ENCODE results near the gene ST8SIA4. TPM values are rescaled to one million over a fixed set of nuclear protein-coding genes. Genes with fewer than 3 reads are reported as not detected.

ST8SIA4 gene
- total and polyA plus RNA-seq, 2 experiments from 2014 or later: 3.1 to 6.0 TPM

GRCh38 chr5:100818340-100818739 is 84.7 kb downstream of the ST8SIA4 start:
- no peaks in the 10 kb centered on the region for H3K9me3 ChIP-seq (ENCODE audit: low read depth)
- H3K36me3 ChIP-seq (replicated peaks; ENCODE audit: insufficient read depth, low read depth): no peaks in the 10 kb centered on the region
- no peak for DNase-seq (ENCODE audit: low spot score)
- H3K27ac ChIP-seq: no peak overlapping the region
- no peaks in the 10 kb centered on the region for H3K9me2 ChIP-seq (replicated peaks; ENCODE audit: insufficient read depth)
- TF ChIP-seq, protein P1, sequence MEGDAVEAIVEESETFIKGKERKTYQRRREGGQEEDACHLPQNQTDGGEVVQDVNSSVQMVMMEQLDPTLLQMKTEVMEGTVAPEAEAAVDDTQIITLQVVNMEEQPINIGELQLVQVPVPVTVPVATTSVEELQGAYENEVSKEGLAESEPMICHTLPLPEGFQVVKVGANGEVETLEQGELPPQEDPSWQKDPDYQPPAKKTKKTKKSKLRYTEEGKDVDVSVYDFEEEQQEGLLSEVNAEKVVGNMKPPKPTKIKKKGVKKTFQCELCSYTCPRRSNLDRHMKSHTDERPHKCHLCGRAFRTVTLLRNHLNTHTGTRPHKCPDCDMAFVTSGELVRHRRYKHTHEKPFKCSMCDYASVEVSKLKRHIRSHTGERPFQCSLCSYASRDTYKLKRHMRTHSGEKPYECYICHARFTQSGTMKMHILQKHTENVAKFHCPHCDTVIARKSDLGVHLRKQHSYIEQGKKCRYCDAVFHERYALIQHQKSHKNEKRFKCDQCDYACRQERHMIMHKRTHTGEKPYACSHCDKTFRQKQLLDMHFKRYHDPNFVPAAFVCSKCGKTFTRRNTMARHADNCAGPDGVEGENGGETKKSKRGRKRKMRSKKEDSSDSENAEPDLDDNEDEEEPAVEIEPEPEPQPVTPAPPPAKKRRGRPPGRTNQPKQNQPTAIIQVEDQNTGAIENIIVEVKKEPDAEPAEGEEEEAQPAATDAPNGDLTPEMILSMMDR (IDR thresholded peaks at IDR 0.05; ENCODE audit: poor library complexity): no peak
- no peak for TF ChIP-seq EZH2 (IDR thresholded peaks at IDR 0.05; ENCODE audit: borderline replicate concordance)
- no peak for TF ChIP-seq EZH2phosphoT487 (IDR thresholded peaks at IDR 0.05; ENCODE audit: low read depth, severe bottlenecking, unreplicated experiment)
- H3K4me2 ChIP-seq: no peak overlapping the region
- no peaks in the 10 kb centered on the region for H3K27me3 ChIP-seq
- H4K20me1 ChIP-seq (ENCODE audit: insufficient read depth, poor library complexity, severe bottlenecking): no peaks in the 10 kb centered on the region
- no peak overlapping the region for H3K4me3 ChIP-seq
- peaks cover 9% of the 10 kb centered on the region for H3K4me1 ChIP-seq (ENCODE audit: insufficient read depth)
- H3K79me2 ChIP-seq: no peaks in the 10 kb centered on the region
- no peak overlapping the region for H2AFZ ChIP-seq

DNA sequence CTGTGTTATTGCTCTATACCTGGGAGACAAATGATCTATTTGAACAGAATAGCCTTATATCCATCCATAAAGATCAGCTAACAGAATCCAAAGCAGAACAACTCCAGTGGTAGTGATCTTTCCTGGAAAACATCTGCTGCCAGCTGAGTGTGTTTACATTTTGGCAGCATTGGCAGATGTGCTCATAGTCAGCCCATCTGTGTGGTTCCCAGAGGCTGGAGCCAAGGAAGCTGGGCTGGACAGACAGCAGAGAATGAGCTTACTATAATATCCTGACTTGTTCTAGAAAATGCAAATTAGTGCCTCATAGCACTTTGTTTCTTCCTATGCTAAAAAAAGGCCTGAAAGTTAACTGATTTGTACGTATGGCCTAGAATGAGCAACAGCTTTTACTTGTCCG is 99.7 kb downstream of the ST8SIA4 start:
- Histone ChIP-seq H3K4me3 (no peak overlapping the region), H3K4me2 (no peak overlapping the region), H3K79me2 (no peaks in the 10 kb centered on the region), H3K9me3 (ENCODE audit: low read depth) (no peaks in the 10 kb centered on the region), H3K36me3 (replicated peaks; ENCODE audit: insufficient read depth, low read depth) (no peaks in the 10 kb centered on the region), H3K4me1 (ENCODE audit: insufficient read depth) (no peaks in the 10 kb centered on the region), H2AFZ (no peak overlapping the region), H3K27ac (no peak overlapping the region), H4K20me1 (ENCODE audit: insufficient read depth, poor library complexity, severe bottlenecking) (no peaks in the 10 kb centered on the region), H3K27me3 (no peaks in the 10 kb centered on the region), H3K9me2 (replicated peaks; ENCODE audit: insufficient read depth) (no peaks in the 10 kb centered on the region)
- peak; percentile 11 for DNase-seq (ENCODE audit: low spot score)
- TF ChIP-seq EZH2 (IDR thresholded peaks at IDR 0.05; ENCODE audit: borderline replicate concordance) (no peak), EZH2phosphoT487 (IDR thresholded peaks at IDR 0.05; ENCODE audit: low read depth, severe bottlenecking, unreplicated experiment) (no peak)
- TF ChIP-seq, protein P1 (IDR thresholded peaks at IDR 0.05; ENCODE audit: poor library complexity): no peak
- 79% methylated on average over 2 of the region's 2 CpGs for WGBS (ENCODE audit: low lambda C conversion rate, missing lambda C conversion rate)

DNA sequence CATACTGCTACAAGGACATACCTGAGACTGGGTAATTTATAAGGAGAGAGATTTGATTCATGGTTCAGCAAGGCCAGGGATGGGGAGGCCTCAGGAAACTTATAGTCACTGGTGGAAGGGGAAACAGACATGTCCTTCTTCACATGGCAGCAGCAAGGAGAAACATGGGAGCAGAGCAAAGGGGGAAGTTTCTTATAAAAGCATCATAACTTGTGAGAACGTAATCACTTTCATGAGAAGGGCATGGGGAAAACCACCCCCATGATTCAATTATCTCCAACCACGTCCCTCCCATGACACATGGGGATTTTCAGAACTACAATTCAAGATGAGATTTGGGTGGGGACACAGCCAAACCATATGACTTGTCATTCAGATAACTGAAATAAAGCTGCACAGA is 100.9 kb downstream of the ST8SIA4 start:
- Histone ChIP-seq H3K9me3 (ENCODE audit: low read depth) (no peaks in the 10 kb centered on the region), H3K4me3 (no peak overlapping the region), H3K4me2 (no peak overlapping the region), H3K4me1 (ENCODE audit: insufficient read depth) (no peaks in the 10 kb centered on the region), H2AFZ (no peak overlapping the region), H4K20me1 (ENCODE audit: insufficient read depth, poor library complexity, severe bottlenecking) (no peaks in the 10 kb centered on the region), H3K36me3 (replicated peaks; ENCODE audit: insufficient read depth, low read depth) (no peaks in the 10 kb centered on the region), H3K9me2 (replicated peaks; ENCODE audit: insufficient read depth) (no peaks in the 10 kb centered on the region), H3K27me3 (no peaks in the 10 kb centered on the region), H3K27ac (no peak overlapping the region), H3K79me2 (no peaks in the 10 kb centered on the region)
- TF ChIP-seq EZH2 (IDR thresholded peaks at IDR 0.05; ENCODE audit: borderline replicate concordance): no peak
- TF ChIP-seq, protein P1 (IDR thresholded peaks at IDR 0.05; ENCODE audit: poor library complexity): no peak
- no peak for TF ChIP-seq EZH2phosphoT487 (IDR thresholded peaks at IDR 0.05; ENCODE audit: low read depth, severe bottlenecking, unreplicated experiment)
- DNase-seq (ENCODE audit: low spot score): no peak
- 98% methylated on average over 2 of the region's 2 CpGs for WGBS (ENCODE audit: low lambda C conversion rate, missing lambda C conversion rate)

GRCh38 chr5:100800562-100800961 is 102.5 kb downstream of the ST8SIA4 start:
- TF ChIP-seq EZH2 (IDR thresholded peaks at IDR 0.05; ENCODE audit: borderline replicate concordance) (no peak), EZH2phosphoT487 (IDR thresholded peaks at IDR 0.05; ENCODE audit: low read depth, severe bottlenecking, unreplicated experiment) (no peak)
- TF ChIP-seq, protein P1 (IDR thresholded peaks at IDR 0.05; ENCODE audit: poor library complexity): no peak
- Histone ChIP-seq H3K4me3 (no peak overlapping the region), H2AFZ (no peak overlapping the region), H3K9me2 (replicated peaks; ENCODE audit: insufficient read depth) (no peaks in the 10 kb centered on the region), H3K27ac (no peak overlapping the region), H3K4me2 (no peak overlapping the region), H3K9me3 (ENCODE audit: low read depth) (no peaks in the 10 kb centered on the region), H3K79me2 (no peaks in the 10 kb centered on the region), H3K4me1 (ENCODE audit: insufficient read depth) (no peaks in the 10 kb centered on the region), H4K20me1 (ENCODE audit: insufficient read depth, poor library complexity, severe bottlenecking) (no peaks in the 10 kb centered on the region), H3K27me3 (no peaks in the 10 kb centered on the region), H3K36me3 (replicated peaks; ENCODE audit: insufficient read depth, low read depth) (no peaks in the 10 kb centered on the region)
- WGBS (ENCODE audit: low lambda C conversion rate, missing lambda C conversion rate): 77% methylated on average over 5 of the region's 5 CpGs
- no peak for DNase-seq (ENCODE audit: low spot score)

Measured in hepatocyte (in vitro differentiated cells).